Heart left ventricle (tissue), 16 donors: ENCODE data around the gene IRS1. TPM values are rescaled to one million over a fixed set of nuclear protein-coding genes. Genes with fewer than 3 reads are reported as not detected.

Experiments used
- ATAC-seq, 4 donors: fragments of 200-7000 bp; cut with Tn5 transposase; one replicate each; pipeline ENCODE4 v1.9.1; 2020 to 2022; ENCODE audit warnings: moderate library complexity in 4 of 4, mild to moderate bottlenecking in 3 of 4, moderate number of reproducible peaks in 1 of 4
- DNase-seq, 5 donors: peaks; one replicate each; pipeline ENCODE4 v3.0.0-alpha.2; 2020
- H3K27ac ChIP-seq, 12 donors: fragments of 200-600 bp; sonication (generic) in 4 of 12; one replicate each; pipeline versions ENCODE4 v1.5.0 to v1.8.0; 2016 to 2022; ENCODE audit warnings: mild to moderate bottlenecking in 2 of 12
- H3K27me3 ChIP-seq, 9 donors: fragments of 200-600 bp; sonication (generic) in 2 of 9; one replicate each; pipeline versions ENCODE4 v1.5.1 to v1.8.0; 2016 to 2022; ENCODE audit warnings: mild to moderate bottlenecking in 3 of 9
- H3K36me3 ChIP-seq, 9 donors: fragments of 200-600 bp; sonication (generic) in 2 of 9; one replicate each; pipeline versions ENCODE4 v1.5.0 to v1.8.0; 2018 to 2022; ENCODE audit warnings: mild to moderate bottlenecking in 2 of 9
- H3K4me1 ChIP-seq, 12 donors: fragments of 200-600 bp; sonication (generic) in 4 of 12; one replicate each; pipeline versions ENCODE4 v1.5.0 to v1.8.0; 2016 to 2022; ENCODE audit warnings: mild to moderate bottlenecking in 3 of 12
- H3K4me3 ChIP-seq, 12 donors: fragments of 200-600 bp; sonication (generic) in 4 of 12; one replicate each; pipeline versions ENCODE4 v1.5.0 to v1.8.0; 2017 to 2022; ENCODE audit warnings: mild to moderate bottlenecking in 9 of 12, moderate library complexity in 4 of 12
- H3K9me3 ChIP-seq, 12 donors: fragments of 200-600 bp; sonication (generic) in 4 of 12; one replicate each; pipeline versions ENCODE4 v1.5.0 to v1.8.0; 2016 to 2022; ENCODE audit warnings: mild to moderate bottlenecking in 1 of 12
- CTCF ChIP-seq, 12 donors: fragments of 200-600 bp; sonication (generic) in 4 of 12; IDR thresholded peaks; one replicate each; pipeline versions ENCODE4 v1.5.0 to v1.8.0; 2018 to 2022; ENCODE audit warnings: antibody characterized with exemption in 12 of 12, mild to moderate bottlenecking in 5 of 12
- POLR2A ChIP-seq, 2 donors: fragments of 450-650 bp; IDR thresholded peaks; one replicate each; pipeline ENCODE4 v1.6.1; 2017; ENCODE audit warnings: antibody characterized with exemption in 2 of 2, mild to moderate bottlenecking in 2 of 2, moderate library complexity in 2 of 2
- WGBS, 4 donors: extraction: QIAGEN DNeasy Blood & Tissue Kit in 2 of 4; methylation state at CpG; one replicate each; pipeline versions ENCODE4 v1.1.5 to v1.1.7; 2013 to 2018; 5-methylcytosine and 5-hydroxymethylcytosine counted together
- intact Hi-C, 10 donors: fragments of 100-400 bp; cut with DNase I; formaldehyde crosslinking; loops; one replicate each; pipeline versions ENCODE4 v1.11.1 to v1.14.2; 2022
- polyA plus RNA-seq, 2 donors: library from polyadenylated mRNA; stranded (reverse); fragments of 200-250 nt; gene quantifications; one replicate each; pipeline ENCODE4 v1.2.3, GENCODE V29; 2013
- total RNA-seq, 9 donors: library from RNA; depleted of rRNA in 2 of 9; stranded (reverse); fragments of >200 nt in 2 of 9; fragmentation: NEBNext Ultra II Directional in 3 of 9; extraction: Animal tissue kit (Norgen Biotek cat#: 25700) in 3 of 9; gene quantifications; one replicate each; pipeline versions ENCODE4 v1.1.0 to v1.2.4, GENCODE V29; 2016 to 2023
- donor health status: ischemic (EF 13 %, LVEDD 7.1; RV severe dilation, severe dysfunction).
- donor health status: healthy with polysubstance abuse.
- donor health status: DM: no; HTN: yes; CAD: no.
- donor health status: DM: no; HTN: no; CAD: no.
- donor health status: ischemic (EF 25% LVEDD 6.9; RV normal size, moderate dysfunction).
- donor health status: ischemic (EF 25% LVEDD 5.7; RV mildly dilated, moderate dysfunction).
- donor health status: healthy.
- donor health status: DM: yes; HTN: yes; CAD: no.
- donor health status: ischemic (EF 35%, LVEDD 5.7; RV mildly dilated, moderate dysfunction).
- donor health status: nonischemic (EF 11% LVEDD 7.7; RV severe dilation, severe dysfunction).
- donor health status: DM: yes; HTN: yes; CAD: no.
- donor health status: PGD.
- donor health status: ischemic (EF 29% LVEDD 5.4; RV normal size, mild dysfunction).
- donor health status: nonischemic (EF 23%, LVEDD 6.1; RV moderate dilation, normal function).

IRS1 gene
- total and polyA plus RNA-seq, 11 donors: 5.0 to 45.8 (median 15.7) TPM

GRCh38 chr2:226777611-226778010, 22.0 kb downstream of the IRS1 start:
- 78 to 90% (median 80%) methylated on average over 4 of the region's 4 CpGs for WGBS, 4 donors
- intact Hi-C loops: no loop called here
- Histone ChIP-seq H3K27ac (no peak overlapping the region), H3K36me3 (peaks cover 0 to 8% (median 0%) of the 10 kb centered on the region in 9 donors), H3K4me1 (peaks cover 0 to 44% (median 19%) of the 10 kb centered on the region in 12 donors), H3K4me3 (no peak overlapping the region), H3K27me3 (no peaks in the 10 kb centered on the region), H3K9me3 (peaks cover 0 to 16% (median 6%) of the 10 kb centered on the region in 12 donors)
- TF ChIP-seq POLR2A (IDR thresholded peaks at IDR 0.05) (no peak), CTCF (IDR thresholded peaks at IDR 0.05) (no peak)
- DNase-seq (no peak), ATAC-seq (no peak)

- no peak for ATAC-seq
- no peak for TF ChIP-seq CTCF (IDR thresholded peaks at IDR 0.05)
- TF ChIP-seq POLR2A (IDR thresholded peaks at IDR 0.05): no peak
Observed at GRCh38 chr2:226776104-226776503, 23.5 kb downstream of the IRS1 start.

GRCh38 chr2:226775032-226775509, 24.5 kb downstream of the IRS1 start:
- H3K4me1 ChIP-seq: peaks cover 0 to 43% (median 32%) of the 10 kb centered on the region in 12 donors
- peaks cover 0 to 8% (median 0%) of the 10 kb centered on the region in 9 donors for H3K36me3 ChIP-seq
- peaks cover 0 to 16% (median 6%) of the 10 kb centered on the region in 12 donors for H3K9me3 ChIP-seq
- ATAC-seq: no peak
- no peak overlapping the region for H3K4me3 ChIP-seq
- intact Hi-C loops: no loop called here
- TF ChIP-seq CTCF (IDR thresholded peaks at IDR 0.05): no peak
- no peak for TF ChIP-seq POLR2A (IDR thresholded peaks at IDR 0.05)
- no peak overlapping the region for H3K27ac ChIP-seq
- 97 to 98% (median 98%) methylated on average over 3 of the region's 3 CpGs for WGBS, 4 donors
- no peak for DNase-seq
- H3K27me3 ChIP-seq: no peaks in the 10 kb centered on the region

More at GRCh38 chr2:226776104-226776503, 23.5 kb downstream of the IRS1 start:
- 80 to 85% (median 84%) methylated on average over 4 of the region's 4 CpGs for WGBS, 4 donors
- Histone ChIP-seq H3K27ac (peak overlapping the region in 1 of 12 donors; percentile 20), H3K27me3 (no peaks in the 10 kb centered on the region), H3K9me3 (peaks cover 0 to 16% (median 6%) of the 10 kb centered on the region in 12 donors), H3K36me3 (peaks cover 0 to 8% (median 0%) of the 10 kb centered on the region in 9 donors), H3K4me3 (no peak overlapping the region), H3K4me1 (peaks cover 0 to 39% (median 27%) of the 10 kb centered on the region in 12 donors)
- intact Hi-C loops: no loop called here
- no peak for DNase-seq

GRCh38 chr2:226773291-226773690, 26.3 kb downstream of the IRS1 start:
- Histone ChIP-seq H3K4me1 (peaks cover 0 to 48% (median 34%) of the 10 kb centered on the region in 12 donors), H3K36me3 (peaks cover 0 to 8% (median 0%) of the 10 kb centered on the region in 9 donors), H3K27ac (peak overlapping the region; percentile 26 to 84 (median 72)), H3K9me3 (peaks cover 0 to 16% (median 6%) of the 10 kb centered on the region in 12 donors), H3K27me3 (no peaks in the 10 kb centered on the region), H3K4me3 (no peak overlapping the region)
- intact Hi-C loops: no loop called here
- WGBS, 4 donors: 46 to 61% (median 52%) methylated on average over 2 of the region's 2 CpGs
- ATAC-seq (no peak), DNase-seq (no peak)
- TF ChIP-seq CTCF (IDR thresholded peaks at IDR 0.05): no peak
- no peak for TF ChIP-seq POLR2A (IDR thresholded peaks at IDR 0.05)
